Activated T-helper 1 cell treated with anti-CD3 and anti-CD28 coated beads, Interleukin-2, amount 50 U/mL, for 16 hours (primary cell): ENCODE data around the gene CCDC69.
A peak's percentile ranks its signal among the peaks of the same experiment; 100 is the strongest.

Experiments used
- DNase-seq, 2 donors: peaks; one replicate each; pipeline ENCODE4 v3.0.0-alpha.2; 2020; ENCODE audit warnings: low read depth in 1 of 2, low spot score in 1 of 2

Gene CCDC69

DNA sequence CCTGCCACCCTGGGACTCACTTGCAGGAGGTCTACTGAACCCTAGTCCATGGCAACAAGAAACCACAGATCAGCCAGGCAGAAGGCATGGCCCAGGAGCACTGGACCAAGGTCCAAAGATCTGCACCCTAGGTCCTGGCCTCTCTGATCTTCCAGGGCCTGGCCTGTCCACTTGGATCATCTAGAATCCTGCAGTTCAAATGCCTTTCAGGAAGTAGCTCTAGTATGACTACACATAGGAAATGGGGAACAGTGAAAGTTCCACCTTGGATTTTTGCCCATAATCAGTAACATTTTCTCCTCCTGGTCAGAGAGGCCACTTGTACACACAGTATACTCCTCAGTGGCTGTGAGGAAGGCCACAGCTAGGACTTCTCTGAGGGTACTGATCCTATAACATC is 77.8 kb downstream of the CCDC69 start:
- no peak for DNase-seq

DNA sequence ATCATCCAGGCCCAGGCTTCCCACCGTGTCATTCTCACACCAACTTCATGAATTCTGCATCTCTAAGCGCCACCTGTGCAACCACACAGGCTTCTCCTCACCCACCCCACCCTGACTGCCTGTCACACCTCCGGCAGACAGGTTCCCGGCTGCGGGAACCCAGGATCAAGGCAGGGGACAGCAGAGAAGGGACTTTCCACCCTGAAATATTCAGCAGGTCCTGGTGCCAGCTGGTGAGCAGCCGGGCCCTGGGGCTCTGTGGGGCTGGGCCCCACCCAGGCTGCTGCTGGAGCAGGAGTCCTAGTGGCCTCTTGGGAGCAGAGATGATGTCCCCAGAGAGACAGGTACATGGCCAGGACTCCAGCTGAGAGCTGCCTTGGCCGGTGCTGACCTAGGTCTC is 79.0 kb downstream of the CCDC69 start:
- DNase-seq = no peak

DNA sequence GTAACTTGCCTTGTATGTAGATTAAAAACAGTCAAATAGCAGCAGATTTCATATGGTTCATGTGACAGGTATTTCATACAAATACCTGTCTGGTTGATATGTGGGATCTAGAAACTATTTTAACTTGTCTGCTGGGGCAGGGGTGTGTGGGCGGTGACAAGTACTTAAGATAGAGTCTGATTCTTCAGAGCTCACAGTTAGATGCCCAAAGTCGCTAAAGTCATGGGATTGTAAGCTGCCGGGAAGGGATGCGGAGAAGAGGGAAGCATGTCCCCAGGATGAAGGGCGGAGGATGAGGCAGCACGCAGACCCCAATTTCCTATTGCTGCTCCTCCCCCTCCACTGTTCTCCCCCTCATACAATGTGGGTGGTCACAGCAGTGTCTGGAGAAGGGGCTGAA is 79.6 kb downstream of the CCDC69 start:
- DNase-seq = no peak

DNA sequence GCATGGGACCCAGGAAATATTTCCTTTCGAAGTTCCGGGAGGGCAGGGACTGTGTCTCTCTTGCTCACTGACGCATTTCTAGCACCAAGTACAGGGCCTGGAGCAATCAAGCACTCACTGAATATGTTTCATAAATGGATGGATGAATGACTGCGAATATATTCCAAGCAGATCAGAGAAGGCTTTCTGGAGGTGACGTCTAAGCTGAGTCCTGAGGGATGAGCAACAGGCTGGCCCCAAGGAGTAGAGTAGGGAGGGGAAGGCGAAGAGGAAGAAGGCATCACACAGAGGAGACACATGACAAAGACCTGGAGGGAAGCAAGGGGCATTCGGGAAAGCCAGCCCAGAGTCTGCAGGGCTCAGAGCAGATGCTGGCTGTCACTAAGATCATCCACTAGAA is 80.2 kb downstream of the CCDC69 start:
- DNase-seq = no peak

DNA sequence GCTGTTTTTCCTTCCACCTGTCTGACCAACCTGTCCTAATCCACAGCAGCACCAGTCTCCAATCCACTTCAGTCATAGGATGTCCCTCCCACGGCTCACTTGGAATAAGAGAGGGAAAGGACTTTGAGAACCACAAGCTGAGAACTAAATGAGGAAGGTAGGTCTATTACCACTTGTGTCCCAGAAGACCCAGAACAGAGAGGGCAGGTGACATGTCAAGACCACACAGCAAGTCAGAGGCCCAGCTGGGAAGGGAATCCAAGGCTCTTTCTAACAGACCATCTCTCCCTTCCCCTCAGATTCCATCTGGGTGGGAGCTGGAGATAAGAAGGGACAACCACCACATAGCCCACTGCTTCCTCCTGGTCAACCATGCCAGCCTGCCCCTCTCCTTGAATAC is 81.0 kb downstream of the CCDC69 start:
- DNase-seq = no peak

DNA sequence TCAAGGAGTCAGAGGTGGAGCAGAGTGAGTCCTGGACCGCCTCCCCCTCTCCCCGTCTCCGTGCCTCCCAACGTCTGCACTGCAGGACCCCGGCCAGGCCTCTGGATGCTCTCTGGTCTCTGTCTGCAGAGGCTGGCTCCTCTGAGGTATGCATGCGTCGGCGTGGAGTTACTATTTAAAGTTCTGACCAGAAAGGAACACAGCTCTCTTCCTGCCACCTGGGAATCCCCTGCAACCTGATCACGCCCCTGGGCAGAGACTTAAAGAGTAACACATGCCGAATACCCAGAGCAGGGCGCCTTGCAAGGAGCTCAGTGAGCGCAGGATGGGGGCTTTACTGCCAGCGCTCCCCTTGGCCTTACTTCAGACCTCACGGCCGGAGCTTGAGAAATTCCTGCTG is 82.4 kb downstream of the CCDC69 start:
- DNase-seq = peak in 1 of 2 donors; percentile 30

DNA sequence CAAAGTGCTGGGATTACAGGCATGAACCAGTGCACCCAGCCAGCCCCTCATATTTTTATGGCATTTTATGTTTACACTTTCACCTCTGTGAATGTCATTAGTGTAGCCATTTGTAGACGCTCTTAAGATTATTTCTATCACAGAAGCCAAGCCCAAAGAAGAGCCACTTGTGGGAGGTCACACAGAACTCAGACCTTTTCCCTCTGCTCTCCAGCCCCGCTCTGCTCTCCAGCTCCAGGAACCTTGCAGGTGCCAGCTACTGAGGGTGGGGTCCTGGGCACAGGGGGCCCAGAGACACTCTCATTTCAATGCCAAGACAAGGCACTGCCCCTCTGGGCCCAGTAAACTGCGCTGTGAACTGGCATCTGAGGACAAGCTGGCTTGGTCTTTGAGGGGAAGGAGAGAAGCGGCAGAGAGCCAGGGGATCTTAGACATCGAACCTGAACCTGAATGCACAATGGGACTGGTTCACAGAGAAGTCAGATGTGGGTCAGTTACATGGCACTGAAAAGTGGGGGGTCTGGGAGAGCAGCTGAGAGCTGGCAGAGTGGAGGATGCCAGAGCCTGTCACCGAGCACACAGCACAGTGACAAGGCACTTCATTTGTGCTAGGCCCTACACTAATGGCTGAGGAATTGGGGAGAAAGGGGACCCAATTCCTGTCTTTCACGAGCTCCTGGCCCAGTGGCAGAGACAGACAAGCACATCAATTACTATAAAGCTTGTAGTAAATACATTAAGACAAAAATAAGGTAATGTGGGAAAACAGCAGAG is 83.0 kb downstream of the CCDC69 start:
- DNase-seq = no peak

DNA sequence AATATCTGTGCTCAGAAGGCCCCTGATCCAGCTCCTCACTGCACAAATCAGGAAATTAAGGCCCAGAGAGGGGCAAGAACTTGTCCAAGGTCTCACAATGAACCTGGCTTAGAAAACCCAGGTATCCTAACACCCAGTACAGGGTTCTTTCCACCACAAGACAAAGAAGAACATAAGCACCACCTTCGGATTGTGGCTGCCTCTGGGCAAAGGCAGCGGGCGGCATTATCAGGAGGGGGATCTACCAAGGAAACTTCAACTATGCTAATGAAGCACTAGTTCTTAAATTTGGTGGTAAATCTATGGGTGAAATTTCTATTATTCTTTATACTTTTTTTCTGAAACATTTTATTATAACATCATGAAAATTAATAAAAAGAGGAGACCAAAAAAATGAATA is 84.2 kb downstream of the CCDC69 start:
- DNase-seq = no peak

DNA sequence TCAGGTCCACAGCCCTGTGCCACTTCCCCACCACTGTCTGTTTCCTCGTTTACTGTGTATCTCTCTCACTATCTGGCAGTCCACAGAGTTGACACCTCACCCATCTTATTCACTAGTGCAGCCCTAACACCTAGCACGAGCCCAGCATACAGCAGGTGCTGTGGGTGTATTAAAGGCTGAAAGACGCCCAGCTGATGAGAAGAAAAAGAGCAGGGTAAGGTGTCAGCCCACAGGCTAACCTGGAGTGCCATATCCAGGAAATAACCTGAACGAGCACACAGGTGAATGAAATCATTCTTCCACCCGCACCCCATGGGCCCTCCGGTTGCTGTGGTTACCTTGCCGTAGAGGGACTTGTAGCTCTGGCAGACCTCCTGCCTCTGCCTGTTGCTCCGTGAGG is 84.9 kb downstream of the CCDC69 start:
- no peak for DNase-seq

DNA sequence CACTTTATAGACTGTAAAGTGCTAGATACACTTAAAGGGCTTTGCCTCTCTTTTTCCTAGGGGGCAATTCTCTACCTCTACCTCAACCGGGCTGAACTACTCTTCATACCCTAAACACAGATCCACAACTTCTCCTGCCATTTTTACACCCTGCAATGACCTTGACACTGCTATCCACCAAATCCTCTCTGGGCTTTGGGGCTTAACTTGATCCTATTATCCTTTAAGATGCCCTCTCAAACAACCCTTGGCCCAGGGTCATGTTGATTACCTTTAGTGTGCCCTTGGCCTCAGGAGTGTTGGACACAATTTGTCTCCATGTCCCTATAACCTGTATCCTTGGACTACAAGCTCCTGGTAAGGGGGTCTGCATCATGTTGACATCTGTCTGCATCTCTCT is 85.8 kb downstream of the CCDC69 start:
- no peak for DNase-seq

DNA sequence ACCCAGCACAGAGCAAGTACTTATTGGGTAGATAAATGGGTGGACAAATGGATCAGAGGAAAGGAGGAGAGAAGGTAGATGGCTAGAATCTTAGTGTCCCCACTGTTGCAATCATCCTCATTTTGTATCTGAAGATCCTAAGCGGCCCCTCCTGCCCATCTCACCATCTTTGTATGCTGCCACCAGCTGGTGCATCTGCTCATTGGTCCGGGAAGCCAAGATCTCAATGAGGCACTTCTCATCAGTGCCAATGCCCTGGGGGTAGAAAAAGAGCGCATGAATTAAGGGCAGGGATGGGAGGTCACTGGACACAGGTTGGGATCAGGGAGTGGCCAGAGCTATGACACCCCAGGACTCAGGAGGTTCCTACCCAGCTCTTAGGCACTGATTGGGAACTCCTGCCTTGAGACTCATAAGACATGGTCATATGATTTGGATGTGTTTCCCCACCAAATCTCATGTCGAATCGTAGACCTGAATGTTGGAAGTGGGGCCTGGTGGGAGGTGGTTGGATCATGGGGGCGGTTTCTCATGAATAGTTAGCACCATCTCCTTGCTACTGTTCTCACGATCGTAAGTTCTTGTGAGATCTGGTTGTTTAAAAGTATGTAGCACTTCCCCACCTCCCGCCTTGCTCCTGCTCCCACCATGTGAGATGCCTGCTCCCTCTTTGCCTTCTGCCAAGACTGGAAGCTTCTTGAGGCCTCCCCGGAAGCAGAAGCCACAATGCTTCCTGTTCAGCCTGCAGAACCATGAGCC is 86.6 kb downstream of the CCDC69 start:
- DNase-seq = no peak

DNA sequence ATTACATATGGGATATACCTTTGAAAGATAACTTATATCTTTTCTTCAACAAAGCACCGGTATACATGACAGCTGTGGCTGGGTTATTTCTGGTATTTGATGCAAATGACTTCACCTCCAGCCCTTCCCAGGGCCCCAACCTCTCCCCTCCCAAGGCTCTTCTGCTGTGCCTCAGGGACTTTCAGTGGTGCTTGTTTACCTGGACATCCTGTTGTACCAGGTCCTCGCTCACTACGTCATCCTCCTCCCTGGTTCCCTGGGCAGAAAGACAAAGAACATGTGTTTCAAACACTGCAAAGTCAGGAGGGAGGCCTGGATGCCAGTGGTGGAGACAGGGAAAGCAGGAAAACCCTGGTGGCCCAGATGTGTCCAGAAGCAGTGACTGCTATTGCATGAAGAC is 89.7 kb downstream of the CCDC69 start:
- DNase-seq = no peak

DNA sequence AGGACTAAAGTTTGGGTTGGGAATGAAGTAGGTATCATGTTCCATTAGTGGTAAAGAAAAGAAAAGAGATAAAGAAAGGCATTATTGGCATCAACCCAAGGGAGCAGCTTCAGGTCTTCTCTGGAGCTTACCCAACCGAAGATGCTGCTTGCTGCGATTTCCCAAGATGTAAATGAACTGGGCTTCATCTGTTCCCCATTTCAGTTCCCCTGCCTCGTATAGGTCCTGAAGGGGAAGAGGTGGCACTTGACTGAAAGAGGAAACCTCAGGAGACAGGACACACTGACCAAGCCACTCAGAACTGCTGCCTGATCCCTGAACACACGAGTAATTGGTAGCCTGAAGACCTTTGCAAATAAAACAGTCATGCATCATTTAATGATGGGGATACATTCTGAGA is 90.9 kb downstream of the CCDC69 start:
- no peak for DNase-seq
